ENCODE results near the gene FLT4. TPM values are rescaled to one million over a fixed set of nuclear protein-coding genes. Genes with fewer than 3 reads are reported as not detected.

Gene FLT4
- total and polyA plus RNA-seq, 9 of the 15 experiments (the other 6 are each of a cell fraction or from before 2014, with no cell fraction given) = 0.01 to 0.42 (median 0.14) TPM; not detected in 2

DNA sequence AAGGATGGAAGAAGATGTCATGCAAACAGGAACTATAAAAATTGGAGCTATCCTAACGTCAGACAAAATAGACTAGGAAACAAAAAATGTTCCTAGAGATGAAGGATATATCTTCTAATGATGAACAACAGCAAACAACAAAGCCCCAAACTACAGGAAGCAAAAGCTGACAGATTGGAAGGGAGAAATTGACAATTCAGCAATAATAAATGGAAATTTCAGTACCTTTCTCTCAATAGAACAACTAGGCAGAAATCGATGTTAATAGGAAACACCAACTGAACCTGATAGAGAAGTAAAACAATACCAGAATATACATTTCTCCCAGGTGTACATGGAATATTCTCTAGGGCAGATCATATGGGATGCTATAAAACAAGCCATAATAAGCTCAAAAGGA, 65.7 kb downstream of the FLT4 start:
- FAIRE-seq = no peak
- Histone ChIP-seq H3K79me2 (ENCODE audit: control insufficient read depth, insufficient read depth, low read length) (no peaks in the 10 kb centered on the region), H3K9ac (ENCODE audit: insufficient read depth in 1 of 2, low read depth in 2 of 2, low read length in 2 of 2) (no peak overlapping the region), H3K4me2 (ENCODE audit: insufficient read depth, low read length) (no peak overlapping the region), H2AFZ (ENCODE audit: low read depth, low read length) (no peak overlapping the region), H4K20me1 (replicated peaks; ENCODE audit: control insufficient read depth, insufficient read depth, low read length) (no peaks in the 10 kb centered on the region), H3K27ac (ENCODE audit: extremely low read depth, low read depth, low read length) (no peak overlapping the region), H3K4me3 (no peak overlapping the region), H3K9me1 (ENCODE audit: control insufficient read depth, insufficient read depth, low read length) (no peaks in the 10 kb centered on the region), H3K36me3 (ENCODE audit: control insufficient read depth, insufficient read depth, low read length) (no peaks in the 10 kb centered on the region), H3K9me3 (replicated peaks; ENCODE audit: control insufficient read depth, insufficient read depth, low read depth, low read length) (no peaks in the 10 kb centered on the region), H3K27me3 (ENCODE audit: control insufficient read depth in 2 of 2, insufficient read depth in 2 of 2, low read length in 2 of 2) (peaks cover 0 to 6% of the 10 kb centered on the region in 2 experiments; a peak in 1 of 5 replicates), H3K4me1 (replicated peaks in 1 of 2; ENCODE audit: control insufficient read depth in 2 of 2, insufficient read depth in 2 of 2, low read length in 2 of 2) (no peaks in the 10 kb centered on the region)
- CTCF ChIA-PET (ENCODE audit: low intra/inter-chr PET ratio) = no interaction called here
- 13% methylated on average over 2 of the region's 2 CpGs for WGBS (ENCODE audit: insufficient coverage, low coverage, missing lambda C conversion rate)
- TF ChIP-seq RBM34 (IDR thresholded peaks at IDR 0.05; ENCODE audit: borderline replicate concordance, insufficient read depth, low read length) = no peak
- no peak for TF ChIP-seq ZNF12 (CRISPR knock-in tag; IDR thresholded peaks at IDR 0.05)
- no peak for TF ChIP-seq FOXP1 (CRISPR knock-in tag; IDR thresholded peaks at IDR 0.05)
- no peak for TF ChIP-seq SRSF1 (IDR thresholded peaks at IDR 0.05; ENCODE audit: low read depth, low read length)
- TF ChIP-seq RUNX1 (IDR thresholded peaks at IDR 0.05; ENCODE audit: low read depth) = no peak
- TF ChIP-seq ZNF644 (tag; IDR thresholded peaks at IDR 0.05; ENCODE audit: low read depth) = no peak
- TF ChIP-seq MAFF (IDR thresholded peaks at IDR 0.05; ENCODE audit: low read length) = peak; percentile 19; the same call in 1 of the 2 replicates
- TF ChIP-seq ZNF316 (IDR thresholded peaks at IDR 0.05) = peak; percentile 69
- no peak for TF ChIP-seq DNMT1 (IDR thresholded peaks at IDR 0.05)
- TF ChIP-seq, protein P1, sequence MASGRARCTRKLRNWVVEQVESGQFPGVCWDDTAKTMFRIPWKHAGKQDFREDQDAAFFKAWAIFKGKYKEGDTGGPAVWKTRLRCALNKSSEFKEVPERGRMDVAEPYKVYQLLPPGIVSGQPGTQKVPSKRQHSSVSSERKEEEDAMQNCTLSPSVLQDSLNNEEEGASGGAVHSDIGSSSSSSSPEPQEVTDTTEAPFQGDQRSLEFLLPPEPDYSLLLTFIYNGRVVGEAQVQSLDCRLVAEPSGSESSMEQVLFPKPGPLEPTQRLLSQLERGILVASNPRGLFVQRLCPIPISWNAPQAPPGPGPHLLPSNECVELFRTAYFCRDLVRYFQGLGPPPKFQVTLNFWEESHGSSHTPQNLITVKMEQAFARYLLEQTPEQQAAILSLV (tag; IDR thresholded peaks at IDR 0.05) = no peak
- TF ChIP-seq GABPB2 (CRISPR knock-in tag; conservative IDR thresholded peaks at IDR 0.05) = no peak
- TF ChIP-seq C11orf30 (IDR thresholded peaks at IDR 0.05; ENCODE audit: low read depth) = peak; percentile 61
- TF ChIP-seq MAFG (tag; conservative IDR thresholded peaks at IDR 0.05) = peak; percentile 36; the same call in 1 of the 2 replicates
- DNase-seq (ENCODE audit: extremely low read depth in 1 of 4, low spot score in 3 of 4) = no peak
- no peak for ATAC-seq
- in situ Hi-C loops (cut with MboI) = no loop called here
- intact Hi-C loops (cut with micrococcal nuclease) = no loop called here
- BruUV-seq (replicated peaks) = no TSS peak
- POLR2A ChIA-PET = interaction anchor here (0.7 kb wide), 1 partner anchor 77 kb away, joined by 3 read pairs; no protein-coding TSS in a partner anchor
